Parathyroid adenoma (tissue), 2 donors: Measurements from ENCODE around the gene TANC2.

Source experiments
- H2AFZ ChIP-seq: fragments of 300-600 bp; sonication (generic); one replicate; pipeline ENCODE4 v1.7.0; 2017; ENCODE audit warnings: antibody characterized with exemption, mild to moderate bottlenecking
- H3K27ac ChIP-seq: fragments of 300-600 bp; sonication (generic); one replicate; pipeline ENCODE4 v1.7.0; 2017
- H3K27me3 ChIP-seq: fragments of 300-600 bp; sonication (generic); one replicate; pipeline ENCODE4 v1.7.0; 2017; ENCODE audit warnings: low read length; ENCODE audit not compliant: control insufficient read depth, insufficient read depth
- H3K36me3 ChIP-seq: fragments of 300-600 bp; sonication (generic); one replicate; pipeline ENCODE4 v1.7.0; 2017; ENCODE audit warnings: low read length; ENCODE audit not compliant: control insufficient read depth, insufficient read depth
- H3K4me1 ChIP-seq: fragments of 300-600 bp; sonication (generic); one replicate; pipeline ENCODE4 v1.7.0; 2017; ENCODE audit warnings: control low read depth
- H3K4me2 ChIP-seq: fragments of 300-600 bp; sonication (generic); one replicate; pipeline ENCODE4 v1.7.0; 2017; ENCODE audit warnings: low read length
- H3K4me3 ChIP-seq: fragments of 300-600 bp; sonication (generic); one replicate; pipeline ENCODE4 v1.7.0; 2017; ENCODE audit warnings: low read depth, low read length
- H3K79me2 ChIP-seq: fragments of 300-600 bp; sonication (generic); one replicate; pipeline ENCODE4 v1.7.0; 2017; ENCODE audit warnings: control low read depth
- H3K9ac ChIP-seq: fragments of 300-600 bp; sonication (generic); one replicate; pipeline ENCODE4 v1.7.0; 2017; ENCODE audit warnings: mild to moderate bottlenecking
- H3K9me3 ChIP-seq: fragments of 300-600 bp; sonication (generic); one replicate; pipeline ENCODE4 v1.7.0; 2017; ENCODE audit warnings: low read length; ENCODE audit not compliant: control insufficient read depth
- CTCF ChIP-seq: fragments of 300-600 bp; sonication (generic); IDR thresholded peaks from one replicate; pipeline ENCODE4 v1.7.0; 2017; ENCODE audit warnings: antibody characterized with exemption, mild to moderate bottlenecking
- donor health status: primary hyperparathyroidism.

TANC2 gene

GRCh38 chr17:62989501-62989900, 23.5 kb downstream of the TANC2 start:
- no peak overlapping the region for H3K27ac ChIP-seq
- H3K27me3 ChIP-seq, result no peaks in the 10 kb centered on the region
- TF ChIP-seq CTCF, result no peak
- H3K4me3 ChIP-seq, result no peak overlapping the region
- H2AFZ ChIP-seq, result no peak overlapping the region
- H3K9ac ChIP-seq, result no peak overlapping the region
- no peak overlapping the region for H3K4me2 ChIP-seq
- no peaks in the 10 kb centered on the region for H3K36me3 ChIP-seq
- peaks cover 38% of the 10 kb centered on the region for H3K79me2 ChIP-seq
- H3K9me3 ChIP-seq, result no peaks in the 10 kb centered on the region
- H3K4me1 ChIP-seq, result no peaks in the 10 kb centered on the region

GRCh38 chr17:62994931-62995330, 28.9 kb downstream of the TANC2 start:
- Histone ChIP-seq H3K4me2 (no peak overlapping the region), H3K79me2 (peaks cover 39% of the 10 kb centered on the region), H3K27me3 (no peaks in the 10 kb centered on the region), H3K27ac (no peak overlapping the region), H3K4me3 (no peak overlapping the region), H2AFZ (no peak overlapping the region), H3K4me1 (no peaks in the 10 kb centered on the region), H3K9ac (no peak overlapping the region), H3K36me3 (no peaks in the 10 kb centered on the region), H3K9me3 (no peaks in the 10 kb centered on the region)
- TF ChIP-seq CTCF, result no peak

- H3K4me3 ChIP-seq, result no peak overlapping the region
- no peak overlapping the region for H3K27ac ChIP-seq
- H3K79me2 ChIP-seq, result peaks cover 34% of the 10 kb centered on the region
- H3K4me1 ChIP-seq, result no peaks in the 10 kb centered on the region
- H3K9me3 ChIP-seq, result no peaks in the 10 kb centered on the region
- H3K4me2 ChIP-seq, result no peak overlapping the region
- no peak overlapping the region for H3K9ac ChIP-seq
- no peaks in the 10 kb centered on the region for H3K36me3 ChIP-seq
- no peak overlapping the region for H2AFZ ChIP-seq
- H3K27me3 ChIP-seq, result no peaks in the 10 kb centered on the region
- TF ChIP-seq CTCF, result peak; percentile 19
Observed at GRCh38 chr17:62995377-62995885, 29.4 kb downstream of the TANC2 start.

- Histone ChIP-seq H3K79me2 (peaks cover 33% of the 10 kb centered on the region), H3K4me3 (no peak overlapping the region), H3K36me3 (no peaks in the 10 kb centered on the region), H3K9ac (no peak overlapping the region), H2AFZ (no peak overlapping the region), H3K4me2 (no peak overlapping the region), H3K9me3 (no peaks in the 10 kb centered on the region), H3K4me1 (no peaks in the 10 kb centered on the region), H3K27ac (no peak overlapping the region), H3K27me3 (no peaks in the 10 kb centered on the region)
- no peak for TF ChIP-seq CTCF
Observed at GRCh38 chr17:62996221-62996620, 30.2 kb downstream of the TANC2 start.

GRCh38 chr17:62998166-62998565, 32.1 kb downstream of the TANC2 start:
- no peak for TF ChIP-seq CTCF
- Histone ChIP-seq H3K4me3 (no peak overlapping the region), H3K27me3 (no peaks in the 10 kb centered on the region), H3K4me2 (no peak overlapping the region), H3K4me1 (no peaks in the 10 kb centered on the region), H2AFZ (no peak overlapping the region), H3K9ac (no peak overlapping the region), H3K36me3 (no peaks in the 10 kb centered on the region), H3K79me2 (peaks cover 41% of the 10 kb centered on the region), H3K9me3 (no peaks in the 10 kb centered on the region), H3K27ac (no peak overlapping the region)
